ENCODE measurements around the gene TMEFF2.
"Not testable (repeated sequence)": the region's sequence is repeated elsewhere in the genome, so short reads cannot be mapped to it uniquely, and the experiment has no call there.

Gene TMEFF2

DNA sequence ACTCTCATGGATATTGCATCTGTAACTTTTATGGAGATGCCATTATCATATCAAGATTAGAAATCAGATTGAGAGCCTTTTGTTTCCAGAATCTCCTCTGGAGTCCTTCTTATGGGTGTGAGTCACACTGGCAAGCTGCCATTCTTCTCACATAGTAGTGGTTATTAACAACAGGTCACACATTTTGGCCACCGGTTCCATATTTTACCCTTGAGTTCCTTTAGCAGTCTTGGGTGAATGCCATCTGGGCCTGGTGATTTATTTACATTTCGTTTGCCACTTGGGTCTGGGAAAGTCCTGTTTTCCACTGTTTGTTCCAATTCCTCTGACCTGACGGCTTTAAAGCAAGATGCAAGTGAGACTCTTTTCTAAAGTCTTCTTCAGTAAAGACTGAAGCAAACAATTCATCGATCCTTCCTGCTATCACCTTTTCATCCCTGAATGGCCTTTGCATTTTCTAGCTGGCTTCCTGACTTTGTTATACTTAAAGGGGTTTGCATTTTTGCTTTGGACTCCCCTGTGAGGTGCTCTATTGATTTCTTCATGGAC lies 267.3 kb downstream of the TMEFF2 start:
- no peak for DNase-seq

DNA sequence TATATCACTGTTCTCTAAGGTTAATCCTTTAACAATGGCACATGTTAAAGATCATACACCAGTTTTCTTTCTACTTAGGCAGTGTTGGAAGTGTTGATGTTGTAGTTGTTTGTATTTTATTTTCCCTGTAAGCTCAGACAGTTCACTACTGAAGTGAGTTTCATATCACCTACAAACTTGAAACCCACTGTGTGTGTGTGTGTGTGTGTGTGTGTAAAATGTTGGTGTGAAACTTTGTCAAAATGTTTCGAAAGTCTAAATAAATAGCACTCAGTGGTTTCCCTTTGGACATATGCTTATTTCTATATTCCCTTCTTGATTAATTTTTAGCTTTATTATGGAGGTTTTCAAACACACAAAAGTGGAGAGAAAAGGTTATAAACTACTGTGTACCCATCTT lies 268.1 kb downstream of the TMEFF2 start:
- no peak for DNase-seq

DNA sequence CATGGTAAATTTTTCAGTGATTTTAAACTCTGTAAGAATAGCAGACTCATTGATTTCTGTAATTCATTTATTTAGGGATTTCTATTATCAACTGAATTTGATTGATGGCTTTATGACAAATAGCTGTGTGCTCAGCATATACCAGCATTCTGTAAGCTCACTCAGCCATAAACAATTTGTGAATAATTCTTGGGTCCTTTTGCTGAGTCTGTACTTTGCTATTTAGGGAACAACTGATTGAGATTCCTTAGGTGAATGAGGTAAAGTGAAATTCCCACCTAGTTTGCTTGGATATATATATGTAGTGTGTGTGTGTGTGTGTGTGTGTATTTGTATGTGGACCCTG lies 271.1 kb downstream of the TMEFF2 start:
- no peak for DNase-seq

DNA sequence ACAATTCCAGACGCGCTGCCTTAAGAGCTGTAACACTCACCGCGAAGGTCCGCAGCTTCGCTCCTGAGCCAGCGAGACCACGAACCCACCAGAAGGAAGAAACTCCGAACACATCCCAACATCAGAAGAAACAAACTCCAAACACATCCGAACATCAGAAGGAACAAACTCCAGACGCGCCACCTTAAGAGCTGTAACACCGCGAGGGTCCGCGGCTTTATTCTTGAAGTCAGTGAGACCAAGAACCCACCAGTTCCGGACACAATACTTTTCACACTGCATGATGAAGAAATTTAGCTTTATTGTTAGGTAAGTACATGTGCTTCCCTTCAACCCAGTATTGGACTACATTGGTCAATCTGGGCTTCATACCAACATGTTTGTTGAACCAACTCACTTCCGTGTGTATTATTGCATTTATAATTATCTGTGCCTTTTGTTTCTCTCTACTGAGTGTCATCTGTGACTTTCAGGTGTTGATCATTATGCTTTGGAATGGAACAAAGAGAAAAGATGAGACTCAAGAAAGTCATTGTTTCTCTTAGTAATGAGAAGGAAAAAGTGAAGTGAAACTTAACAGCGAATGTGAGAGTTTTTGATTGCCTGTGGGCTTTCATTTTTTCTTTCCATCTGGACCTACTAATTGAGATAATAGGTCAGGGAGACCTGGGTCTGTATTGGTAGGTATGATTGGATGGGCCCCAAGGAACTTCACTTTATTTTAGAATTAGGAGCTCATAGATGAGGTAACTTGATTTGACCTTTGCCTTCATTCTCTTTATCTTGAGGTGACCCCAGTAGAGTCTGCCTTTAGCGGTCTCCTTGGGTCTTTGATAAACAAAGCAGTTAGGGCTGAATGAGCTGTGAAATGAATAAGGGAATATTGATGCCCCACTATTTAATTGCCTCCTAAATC lies 271.7 kb downstream of the TMEFF2 start:
- DNase-seq, result no peak

DNA sequence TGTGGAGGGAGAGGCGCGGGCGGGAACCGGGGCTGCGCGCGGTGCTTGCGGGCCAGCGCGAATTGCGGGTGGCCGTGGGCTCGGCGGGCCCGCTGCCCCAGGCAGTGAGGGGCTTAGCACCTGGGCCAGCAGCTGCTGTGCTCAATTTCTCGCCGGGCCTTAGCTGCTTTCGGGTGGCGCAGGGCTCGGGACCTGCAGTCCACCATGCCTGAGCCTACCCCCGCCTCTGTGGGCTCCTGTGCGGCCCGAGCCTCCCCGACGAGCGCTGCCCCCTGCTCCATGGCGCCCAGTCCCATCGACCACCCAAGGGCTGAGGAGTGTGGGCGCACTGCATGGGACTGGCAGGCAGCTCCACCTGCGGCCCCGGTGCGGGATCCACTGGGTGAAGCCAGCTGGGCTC lies 273.1 kb downstream of the TMEFF2 start:
- not testable (repeated sequence) for DNase-seq

DNA sequence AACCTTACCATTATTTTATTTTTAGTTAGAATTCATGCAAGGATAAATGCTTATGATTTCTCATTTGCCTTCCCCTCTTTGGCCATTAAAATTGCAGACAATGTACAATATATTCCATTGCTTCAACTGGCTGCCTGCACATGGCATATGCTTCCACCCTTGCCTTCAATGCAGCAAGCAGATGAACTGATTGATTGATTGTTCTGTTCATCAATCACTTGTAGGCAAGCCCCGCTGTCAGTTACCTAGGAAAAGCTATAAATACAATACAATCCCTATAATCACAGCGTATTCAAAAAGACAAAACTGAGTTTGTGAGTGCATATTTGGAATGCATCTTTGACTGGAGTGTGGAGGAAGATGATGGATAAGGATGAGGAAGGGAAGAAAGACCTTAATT lies 274.2 kb downstream of the TMEFF2 start:
- DNase-seq, result no peak

DNA sequence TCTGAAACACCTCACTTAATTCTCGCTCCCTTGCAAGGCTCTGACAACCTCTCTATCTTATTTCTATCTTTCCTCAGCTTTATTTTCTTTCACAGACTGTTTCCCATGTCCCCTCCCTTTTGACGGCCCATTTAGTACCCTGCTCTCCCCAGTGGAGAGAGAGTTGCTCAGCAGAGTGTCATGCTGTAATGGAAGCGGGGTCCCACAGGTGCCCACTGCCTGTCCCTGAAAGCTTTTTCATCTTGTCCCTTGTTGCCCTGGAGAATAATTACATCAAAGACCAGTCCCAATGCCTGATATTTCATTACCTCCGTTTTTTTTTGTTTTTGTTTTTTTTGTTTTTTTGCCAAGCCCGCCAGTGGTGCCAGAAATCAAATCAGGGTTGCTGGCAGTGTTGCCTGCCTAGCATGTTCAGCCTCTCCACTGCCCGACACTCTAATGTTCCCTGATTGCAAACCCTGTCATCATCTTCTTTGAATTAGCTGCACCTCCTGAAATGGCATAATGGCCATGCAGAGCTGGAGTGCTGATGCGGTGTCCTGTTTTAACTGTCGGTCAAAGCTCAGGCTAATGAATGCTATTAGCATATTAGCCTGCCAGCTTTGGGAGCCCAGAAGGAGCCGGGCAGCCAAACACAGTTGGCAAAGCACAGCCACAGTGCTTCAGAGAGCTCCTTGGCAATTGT lies 276.6 kb downstream of the TMEFF2 start:
- no peak for DNase-seq

DNA sequence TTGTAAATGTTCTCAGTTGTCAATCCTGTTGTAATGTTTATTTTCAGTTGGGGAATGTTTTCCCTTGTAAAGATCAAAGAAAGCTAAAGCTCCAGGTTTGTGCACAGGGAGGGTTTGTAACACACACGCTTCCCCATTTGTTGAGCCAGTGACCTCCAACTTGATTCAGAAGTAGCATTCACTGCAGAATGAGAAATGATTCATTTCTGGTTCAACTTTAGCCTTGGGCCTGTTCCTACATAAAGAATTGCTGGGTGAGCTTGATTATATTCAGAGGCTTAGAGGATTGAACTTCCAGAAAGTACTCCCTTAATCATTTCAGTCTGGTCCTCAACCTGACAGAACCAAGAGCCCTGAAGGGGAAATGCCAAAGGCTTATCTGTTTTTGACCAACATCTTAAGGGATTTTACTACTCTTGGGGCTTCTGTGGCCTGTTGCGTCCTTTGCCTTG lies 277.3 kb downstream of the TMEFF2 start:
- no peak for DNase-seq

DNA sequence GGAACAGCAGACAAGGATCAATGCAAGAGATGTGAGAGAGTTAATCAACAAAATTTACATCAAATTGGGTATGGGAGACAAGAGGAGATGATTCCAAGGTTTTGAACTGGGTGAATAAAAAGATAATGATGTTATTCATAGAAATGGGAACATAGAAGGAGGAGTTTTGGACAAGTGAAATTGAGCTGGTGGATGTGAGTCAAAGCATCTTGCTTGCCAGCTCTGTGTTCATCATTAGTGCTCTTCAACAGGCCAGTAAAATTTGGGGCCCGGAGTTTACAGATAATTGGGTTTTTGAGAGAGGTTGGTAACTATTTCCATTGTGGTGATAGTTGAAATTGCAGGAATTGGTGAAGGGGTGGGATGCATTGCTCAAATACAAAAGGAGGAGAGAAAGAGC lies 277.9 kb downstream of the TMEFF2 start:
- DNase-seq, result no peak

DNA sequence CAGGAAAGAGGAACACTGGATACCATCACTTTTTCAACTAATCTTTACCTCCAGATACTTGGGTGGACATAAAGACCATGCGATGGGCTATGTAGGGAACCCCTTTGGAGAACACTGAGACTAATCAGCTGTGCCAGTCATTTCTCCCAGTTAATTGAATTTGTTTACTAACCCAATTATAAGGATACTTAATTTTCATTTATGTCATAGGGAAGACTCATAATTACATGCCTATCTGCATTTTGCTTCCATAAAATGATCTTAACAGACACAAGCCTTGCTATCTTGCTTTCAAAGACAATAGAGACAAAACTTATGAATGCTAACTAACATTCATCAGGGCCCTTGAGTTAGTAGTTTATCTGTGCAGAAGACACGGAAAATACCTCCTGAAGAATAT lies 279.0 kb downstream of the TMEFF2 start:
- DNase-seq, result no peak

DNA sequence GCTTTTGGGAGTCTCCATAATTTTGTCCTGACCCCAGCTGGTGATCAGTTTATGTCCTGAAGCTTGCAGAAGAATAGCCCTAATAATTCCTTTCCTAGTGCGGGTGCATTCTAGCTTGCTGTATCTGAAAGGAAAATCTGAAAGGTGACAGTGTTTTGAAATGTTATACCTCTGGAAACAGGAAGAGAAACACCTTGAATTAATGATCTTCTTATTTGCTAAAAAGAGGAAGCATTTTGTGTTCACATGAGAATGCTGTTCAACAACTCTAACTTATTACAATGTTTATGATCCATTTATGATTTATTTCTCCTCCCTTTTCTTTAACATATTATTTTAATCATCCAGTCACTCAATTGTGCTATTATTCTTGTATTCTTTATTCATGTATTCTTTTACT lies 280.9 kb downstream of the TMEFF2 start:
- no peak for DNase-seq

DNA sequence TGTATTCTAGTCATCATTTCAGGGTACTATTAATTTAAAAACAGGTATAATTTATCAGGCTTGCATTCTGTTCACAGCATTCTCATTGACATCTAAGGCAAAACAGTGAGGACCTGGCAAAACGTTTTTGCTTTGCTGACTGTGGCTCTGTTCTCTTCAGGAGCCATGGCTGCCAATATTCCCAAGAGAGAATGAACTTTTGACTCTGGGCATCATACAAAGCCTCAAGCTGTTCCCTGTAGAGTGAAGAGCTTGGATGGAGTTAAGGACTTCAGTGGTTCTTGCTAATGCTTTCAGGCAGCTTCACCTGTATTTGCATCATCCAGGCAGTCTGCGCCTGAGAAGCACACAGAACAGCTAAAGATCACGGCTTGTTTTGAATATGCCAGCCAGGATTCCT lies 282.0 kb downstream of the TMEFF2 start:
- DNase-seq, result no peak

DNA sequence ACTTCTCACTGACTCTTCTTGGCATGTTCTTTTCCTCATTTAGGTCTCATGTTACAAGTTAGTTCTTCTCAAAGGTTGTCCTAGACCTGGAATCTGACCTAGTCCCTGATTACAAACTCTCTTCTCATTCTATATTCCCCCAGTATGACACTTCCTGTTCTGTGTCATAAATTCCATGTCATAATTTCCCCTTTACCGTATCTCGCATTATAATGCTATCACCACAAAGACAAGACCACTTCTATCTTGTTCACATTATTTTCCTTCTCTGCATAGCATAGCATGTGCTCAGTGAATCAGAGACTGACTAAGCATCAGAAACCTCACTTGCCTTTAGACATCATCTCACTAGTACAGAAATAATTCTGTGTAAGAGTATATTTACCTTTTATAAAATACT lies 284.2 kb downstream of the TMEFF2 start:
- DNase-seq, result no peak

DNA sequence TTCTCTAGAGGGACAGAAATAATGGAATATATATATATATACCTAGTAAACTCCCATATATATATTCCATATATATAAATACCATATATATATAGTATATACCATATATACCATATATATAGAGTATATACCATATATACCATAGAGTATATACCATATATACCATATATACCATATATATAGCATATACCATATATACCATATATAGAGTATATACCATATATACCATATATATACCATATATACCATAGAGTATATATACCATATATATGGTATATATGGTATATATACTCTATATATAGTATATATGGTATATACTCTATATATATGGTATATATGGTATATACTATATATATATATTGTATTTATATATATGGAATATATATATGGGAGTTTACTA lies 285.9 kb downstream of the TMEFF2 start:
- no peak for DNase-seq

DNA sequence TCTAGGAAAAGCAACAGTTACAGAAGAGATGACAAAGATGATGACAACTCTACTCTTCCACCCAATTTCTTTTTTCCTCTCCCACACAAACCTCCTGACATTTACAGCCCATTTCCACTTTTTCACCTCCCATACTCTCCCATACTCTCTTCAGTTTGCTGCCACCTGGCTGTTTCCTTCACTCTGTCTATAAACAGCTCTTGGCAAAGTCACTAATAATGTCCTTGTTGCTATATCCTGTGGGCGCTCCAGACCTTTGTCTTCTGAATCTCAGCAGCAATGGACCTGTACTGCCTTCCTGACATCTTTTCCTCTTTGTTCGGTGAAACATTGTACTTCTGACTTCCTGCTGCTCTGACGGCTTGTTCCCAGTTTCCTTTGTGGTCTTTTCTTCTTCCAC lies 287.2 kb downstream of the TMEFF2 start:
- DNase-seq, result no peak

DNA sequence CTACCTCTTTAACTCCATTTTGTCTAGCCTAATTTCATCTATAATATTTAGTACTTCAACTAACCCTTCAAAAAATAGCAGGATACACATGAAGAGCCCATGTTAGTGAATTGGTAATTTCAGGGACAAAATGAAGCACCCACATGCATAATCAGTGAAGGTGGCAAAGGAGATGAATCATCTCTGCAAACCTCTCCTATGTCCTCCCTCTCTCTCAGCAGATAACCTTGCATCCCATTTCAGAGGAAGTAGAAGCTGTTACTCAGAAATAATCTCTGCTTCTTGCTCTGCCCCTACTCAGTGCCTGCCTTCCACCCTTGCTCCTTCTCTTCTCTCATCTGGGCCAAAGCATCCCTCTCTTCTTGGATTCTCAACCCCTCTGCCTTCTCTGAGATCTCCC lies 287.6 kb downstream of the TMEFF2 start:
- no peak for DNase-seq

DNA sequence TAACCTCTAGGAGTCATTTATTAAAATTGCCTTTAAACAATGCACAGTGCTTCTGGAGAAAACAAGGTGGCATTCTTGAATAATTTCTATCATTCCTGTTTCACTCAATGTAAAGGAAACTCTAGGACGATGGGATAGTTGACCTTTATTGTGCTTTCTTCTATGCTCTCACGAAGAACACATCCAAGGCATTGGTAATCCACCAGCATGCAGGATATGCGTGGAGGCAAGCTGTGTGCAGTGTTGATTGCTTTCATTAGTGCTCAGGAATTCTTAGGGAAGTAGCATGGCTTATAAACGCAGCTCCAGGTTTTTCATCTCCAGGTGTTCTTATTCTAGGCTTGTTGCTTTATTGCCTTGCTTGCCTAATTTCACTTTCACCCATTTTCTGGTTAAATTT lies 289.4 kb downstream of the TMEFF2 start:
- no peak for DNase-seq

DNA sequence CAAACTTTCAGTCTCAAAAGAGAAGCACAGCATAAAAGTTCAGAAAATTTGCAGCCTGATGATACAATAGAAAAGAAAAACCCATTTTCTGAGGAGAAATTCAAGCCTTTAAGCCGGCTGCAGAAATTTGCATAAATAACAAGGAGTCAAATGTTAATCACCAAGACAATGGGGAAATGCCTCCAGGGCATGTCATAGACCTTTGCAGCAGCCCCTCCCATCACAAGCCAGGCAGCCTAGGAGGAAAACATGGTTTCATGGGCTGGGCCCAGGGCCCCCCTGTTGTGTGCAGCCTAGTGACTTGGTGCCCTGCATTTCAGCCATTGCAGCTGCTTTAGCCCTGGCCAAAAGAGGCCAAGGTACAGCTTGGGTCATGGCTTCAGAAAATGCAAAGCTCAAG lies 293.7 kb downstream of the TMEFF2 start:
- DNase-seq, result no peak

DNA sequence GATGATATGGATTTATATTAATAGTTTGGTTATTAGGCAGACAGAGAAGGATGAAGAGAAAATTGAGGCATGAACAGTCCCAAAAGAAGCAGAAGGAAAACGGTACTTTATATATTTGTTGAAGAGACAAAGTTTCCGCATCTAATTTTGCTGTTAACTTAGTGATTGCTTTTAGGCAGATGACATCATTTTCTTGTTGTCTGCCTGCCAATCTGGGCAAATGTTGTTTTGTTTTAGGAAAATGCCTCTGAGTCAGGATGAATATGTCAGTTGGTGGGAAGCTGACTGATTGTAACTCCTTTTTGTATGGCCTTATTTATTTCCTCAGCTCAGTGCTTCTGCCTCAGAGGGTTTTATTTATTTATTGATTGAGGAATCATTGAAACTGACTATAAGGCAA lies 295.3 kb downstream of the TMEFF2 start:
- DNase-seq, result no peak
